H1 (cell line): ENCODE measurements around the gene EDN1. TPM values are rescaled to one million over a fixed set of nuclear protein-coding genes. Genes with fewer than 3 reads are reported as not detected.

ENCODE experiments used
- CTCF ChIA-PET: fragments of 300-600 bp; sonication (Branson Sonifier 250); formaldehyde crosslinking; loops from one replicate; lab custom pipeline; 2021; ENCODE audit not compliant: partially characterized antibody; lab: Charles Lee
- POLR2A ChIA-PET: fragments of 300-600 bp; sonication (Branson Sonifier 250); formaldehyde crosslinking; loops from one replicate; lab custom pipeline; 2021; ENCODE audit warnings: inconsistent platforms; ENCODE audit not compliant: partially characterized antibody; lab: Charles Lee
- DNase-seq, 2 experiments: peaks; one replicate each; pipeline versions ENCODE4 v3.0.0 to v3.0.0-alpha.2; 2010 to 2022; ENCODE audit warnings: low spot score in 2 of 2, low read depth in 1 of 2, mixed read lengths in 1 of 2
- FAIRE-seq: peaks from 2 replicates; lab custom pipeline; 2011; peaks lifted over from hg19 to GRCh38; lab: Jason Lieb, UNC
- H2AFZ ChIP-seq: 2 replicates; pipeline ENCODE4 v1.8.1; 2012; ENCODE audit warnings: low read length, inconsistent platforms
- H2AK5ac ChIP-seq: 2 replicates; pipeline ENCODE4 v1.6.1; 2013; ENCODE audit warnings: low read depth, low read length
- H2BK120ac ChIP-seq: replicated peaks from 2 replicates; pipeline ENCODE3; 2013; ENCODE audit warnings: low read depth, low read length, inconsistent platforms
- H2BK12ac ChIP-seq: 2 replicates; pipeline ENCODE4 v1.6.1; 2013; ENCODE audit warnings: low read depth, low read length
- H2BK15ac ChIP-seq: 2 replicates; pipeline ENCODE4 v1.6.1; 2013; ENCODE audit warnings: low read length
- H2BK20ac ChIP-seq: 2 replicates; pipeline ENCODE4 v1.6.1; 2013; ENCODE audit warnings: low read length
- H2BK5ac ChIP-seq: 2 replicates; pipeline ENCODE4 v1.6.1; 2013; ENCODE audit warnings: low read depth, low read length
- H3K14ac ChIP-seq: 2 replicates; pipeline ENCODE4 v1.6.1; 2013; ENCODE audit warnings: inconsistent platforms; ENCODE audit not compliant: insufficient read length
- H3K18ac ChIP-seq: 2 replicates; pipeline ENCODE4 v1.6.1; 2013; ENCODE audit warnings: low read length; ENCODE audit errors: extremely low read depth
- H3K23ac ChIP-seq: 2 replicates; pipeline ENCODE4 v1.6.1; 2013; ENCODE audit warnings: inconsistent platforms; ENCODE audit not compliant: insufficient read length
- H3K23me2 ChIP-seq: 2 replicates; pipeline ENCODE4 v1.6.1; 2013; ENCODE audit warnings: low read depth, low read length
- H3K27ac ChIP-seq: 2 replicates; pipeline ENCODE4 v1.6.1; 2011; ENCODE audit warnings: low read depth, low read length, inconsistent platforms
- H3K27me3 ChIP-seq, 4 experiments: replicated peaks in 1 of 4; 1 replicate in 1 of 4; 2 replicates in 3 of 4; pipeline versions ENCODE4 v1.6.1 to v1.8.1; 2011 to 2013; ENCODE audit warnings: low read length in 3 of 4, mild to moderate bottlenecking in 3 of 4, inconsistent platforms in 2 of 4, mixed read lengths in 2 of 4, moderate library complexity in 1 of 4; ENCODE audit not compliant: control insufficient read depth in 3 of 4, insufficient read depth in 3 of 4; ENCODE audit errors: extremely low read depth in 1 of 4
- H3K36me3 ChIP-seq, 4 experiments: 2 replicates each; pipeline versions ENCODE4 v1.6.1 to v1.8.1; 2011 to 2013; ENCODE audit warnings: mild to moderate bottlenecking in 4 of 4, low read length in 3 of 4, moderate library complexity in 2 of 4, control low read depth in 1 of 4, inconsistent platforms in 1 of 4; ENCODE audit not compliant: insufficient read depth in 4 of 4, control insufficient read depth in 2 of 4
- H3K4ac ChIP-seq: replicated peaks from 2 replicates; pipeline ENCODE3; 2013; ENCODE audit warnings: low read length, low read depth, mixed read lengths, inconsistent platforms; ENCODE audit not compliant: insufficient read length
- H3K4me1 ChIP-seq, 4 experiments: replicated peaks in 1 of 4; 1 replicate in 1 of 4; 2 replicates in 3 of 4; pipeline versions ENCODE4 v1.6.1 to v1.8.1; 2011 to 2013; ENCODE audit warnings: low read length in 3 of 4, inconsistent platforms in 2 of 4, mixed read lengths in 1 of 4; ENCODE audit not compliant: insufficient read depth in 4 of 4, control insufficient read depth in 3 of 4
- H3K4me2 ChIP-seq, 2 experiments: 2 replicates each; pipeline versions ENCODE4 v1.6.1 to v1.8.1; 2011 to 2013; ENCODE audit warnings: low read depth in 2 of 2, low read length in 2 of 2, control low read depth in 1 of 2, inconsistent platforms in 1 of 2, mild to moderate bottlenecking in 1 of 2; ENCODE audit not compliant: insufficient read depth in 1 of 2
- H3K4me3 ChIP-seq, 4 experiments: fragments of 200-600, 300-600 bp in 1 of 4; sonication (generic), shearing (Covaris generic), sonication (Bioruptor Twin) in 1 of 4; 2 replicates each; pipeline versions ENCODE4 v1.5.1 to v1.8.1; 2011 to 2016; ENCODE audit warnings: low read length in 4 of 4, low read depth in 3 of 4, control low read depth in 2 of 4, inconsistent platforms in 2 of 4, mild to moderate bottlenecking in 2 of 4, mixed read lengths in 1 of 4, moderate library complexity in 1 of 4; ENCODE audit not compliant: insufficient read depth in 2 of 4; ENCODE audit errors: extremely low read depth in 1 of 4
- H3K56ac ChIP-seq: replicated peaks from 2 replicates; pipeline ENCODE3; 2013; ENCODE audit warnings: low read depth, mild to moderate bottlenecking, mixed read lengths, low read length, inconsistent platforms; ENCODE audit not compliant: insufficient read length
- H3K79me1 ChIP-seq: 2 replicates; pipeline ENCODE4 v1.6.1; 2013; ENCODE audit warnings: low read depth, low read length, control low read depth
- H3K79me2 ChIP-seq, 2 experiments: 2 replicates each; pipeline versions ENCODE4 v1.6.1 to v1.8.1; 2012 to 2013; ENCODE audit warnings: low read length in 2 of 2, mild to moderate bottlenecking in 2 of 2, inconsistent platforms in 1 of 2; ENCODE audit not compliant: insufficient read depth in 2 of 2, control insufficient read depth in 1 of 2
- H3K9ac ChIP-seq, 4 experiments: replicated peaks in 1 of 4; 1 replicate in 1 of 4; 2 replicates in 3 of 4; pipeline versions ENCODE4 v1.6.1 to v1.8.1; 2011 to 2013; ENCODE audit warnings: low read depth in 3 of 4, low read length in 3 of 4, control low read depth in 2 of 4, mild to moderate bottlenecking in 2 of 4, moderate library complexity in 2 of 4, inconsistent platforms in 1 of 4; ENCODE audit errors: extremely low read depth in 1 of 4
- H3K9me3 ChIP-seq, 2 experiments: 2 replicates each; pipeline versions ENCODE4 v1.6.1 to v1.8.1; 2012 to 2013; ENCODE audit warnings: mild to moderate bottlenecking in 2 of 2, moderate library complexity in 2 of 2, control low read depth in 1 of 2, inconsistent platforms in 1 of 2, low read depth in 1 of 2, low read length in 1 of 2, mixed read lengths in 1 of 2; ENCODE audit not compliant: insufficient read depth in 2 of 2
- H4K20me1 ChIP-seq, 2 experiments: replicated peaks in 1 of 2; 2 replicates each; pipeline versions ENCODE3 to v1.8.1; 2011 to 2013; ENCODE audit warnings: inconsistent platforms in 2 of 2, low read length in 2 of 2, mild to moderate bottlenecking in 1 of 2; ENCODE audit not compliant: insufficient read depth in 2 of 2, control insufficient read depth in 1 of 2
- H4K5ac ChIP-seq: 2 replicates; pipeline ENCODE4 v1.6.1; 2013; ENCODE audit warnings: low read length, low read depth, mixed read lengths, inconsistent platforms; ENCODE audit not compliant: insufficient read length
- H4K8ac ChIP-seq: 2 replicates; pipeline ENCODE4 v1.8.0; 2013; ENCODE audit warnings: mild to moderate bottlenecking, moderate library complexity, low read length, inconsistent platforms; ENCODE audit not compliant: insufficient read depth; ENCODE audit errors: extremely low read depth
- H4K91ac ChIP-seq: replicated peaks from 2 replicates; pipeline ENCODE3; 2013; ENCODE audit warnings: low read length, mixed read lengths, inconsistent platforms; ENCODE audit not compliant: insufficient read length
- BRCA1 ChIP-seq: IDR thresholded peaks from 2 replicates; pipeline ENCODE4 v1.6.1; 2012; ENCODE audit warnings: low read depth, low read length, improper control_type of control experiment
- HDAC6 ChIP-seq: IDR thresholded peaks from one replicate; pipeline ENCODE4 v1.7.1; 2012; ENCODE audit warnings: low read depth, mild to moderate bottlenecking, inconsistent platforms, low read length, moderate library complexity
- NRF1 ChIP-seq: IDR thresholded peaks from 2 replicates; pipeline ENCODE4 v1.6.1; 2011; ENCODE audit warnings: mild to moderate bottlenecking, low read depth, low read length, improper control_type of control experiment
- RBBP5 ChIP-seq: IDR thresholded peaks from 2 replicates; pipeline ENCODE4 v1.7.1; 2012; ENCODE audit warnings: low read depth, mild to moderate bottlenecking, inconsistent platforms, low read length, moderate library complexity, borderline replicate concordance
- WGBS, 2 experiments: shearing (Covaris generic) in 1 of 2; methylation state at CpG; one replicate each; pipeline versions ENCODE4 v1.1.6 to v1.1.7; 2013 to 2015; ENCODE audit warnings: low lambda C conversion rate in 2 of 2, mixed read lengths in 2 of 2, inconsistent platforms in 1 of 2, low coverage in 1 of 2, missing lambda C conversion rate in 1 of 2; ENCODE audit not compliant: insufficient replicate concordance in 2 of 2, insufficient coverage in 1 of 2, insufficient read length in 1 of 2; ENCODE audit errors: extremely low coverage in 1 of 2, missing lambda C conversion rate in 1 of 2; 5-methylcytosine and 5-hydroxymethylcytosine counted together
- polyA plus RNA-seq, 7 experiments: library from polyadenylated mRNA; depleted of rRNA in 3 of 7; stranded (reverse) in 5 of 7; unstranded in 2 of 7; fragments of >200 nt in 5 of 7; fragments of 200-250 nt in 2 of 7; gene quantifications; 1 replicate in 5 of 7; 2 replicates in 1 of 7; 4 replicates in 1 of 7; pipeline versions ENCODE4 v1.2.1 to v1.2.3, GENCODE V29; 2011 to 2013; ENCODE audit warnings: missing spikeins in 2 of 7, mixed read lengths in 2 of 7
- total RNA-seq: library from RNA; stranded (reverse); fragmentation: NEBNext Ultra II Directional; extraction: Animal tissue kit (Norgen Biotek cat#: 25700); gene quantifications from 2 replicates; pipeline ENCODE4 v1.2.1, GENCODE V29; 2021

EDN1 gene
- total and polyA plus RNA-seq, 2 of the 8 experiments (the other 6 are each of a cell fraction or from before 2014, with no cell fraction given): 0.23 to 1.1 TPM

DNA sequence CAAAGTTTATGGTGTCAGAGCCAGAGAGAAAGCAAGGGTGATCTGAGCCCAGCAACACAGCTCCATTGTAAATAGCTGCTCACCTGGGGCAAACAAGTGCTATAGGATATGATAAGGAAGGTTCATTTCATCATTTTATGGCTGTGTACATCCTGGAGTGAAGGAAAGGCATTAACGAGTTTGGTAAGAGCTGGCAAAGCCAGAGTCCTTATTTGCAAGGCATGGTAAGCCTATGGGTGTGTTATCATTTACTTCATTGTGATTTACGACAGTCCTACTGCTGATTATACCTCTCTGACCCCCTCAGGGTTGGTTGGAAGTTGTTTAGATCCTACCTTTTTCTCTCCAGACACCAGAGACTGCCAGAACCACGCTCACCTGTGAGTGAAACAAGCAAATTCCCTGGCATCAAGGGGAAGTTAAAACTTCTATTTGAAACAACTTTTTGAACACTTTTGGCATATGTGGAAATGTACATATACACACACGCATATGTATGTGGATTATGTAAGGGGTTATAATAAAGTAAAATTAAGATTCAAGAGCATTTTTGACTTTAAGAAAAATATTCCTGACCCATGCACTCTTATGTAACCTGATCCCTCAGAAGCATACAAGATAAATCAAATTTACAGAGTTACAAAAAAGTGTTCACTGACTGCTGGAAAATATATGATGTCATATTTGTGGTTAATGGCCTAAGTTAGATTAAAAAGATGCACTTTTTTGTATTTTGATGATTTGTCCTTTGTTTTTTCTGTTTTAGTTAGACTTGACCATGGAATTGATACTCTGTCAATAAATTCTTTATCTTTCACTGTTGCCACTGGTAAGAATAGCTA lies 40.4 kb upstream of the EDN1 start:
- FAIRE-seq: no peak

More for the DNA sequence above, 40.4 kb upstream of the EDN1 start:
- Histone ChIP-seq H3K14ac (no peak overlapping the region), H3K36me3 (no peaks in the 10 kb centered on the region), H2BK15ac (no peak overlapping the region), H4K8ac (no peak overlapping the region), H2BK5ac (no peak overlapping the region), H3K27ac (no peak overlapping the region), H2BK120ac (no peak overlapping the region), H3K4me3 (no peak overlapping the region), H2BK12ac (no peak overlapping the region), H3K4ac (no peak overlapping the region), H3K4me2 (no peak overlapping the region), H3K27me3 (no peaks in the 10 kb centered on the region), H3K23ac (no peak overlapping the region), H4K91ac (no peak overlapping the region), H3K79me2 (no peaks in the 10 kb centered on the region), H3K4me1 (peaks cover 0 to 5% (median 3%) of the 10 kb centered on the region in 4 experiments; a peak in 3 of 7 replicates), H3K9ac (no peak overlapping the region), H4K5ac (no peak overlapping the region), H3K79me1 (no peaks in the 10 kb centered on the region), H3K18ac (no peak overlapping the region), H2AK5ac (no peak overlapping the region), H3K23me2 (no peaks in the 10 kb centered on the region), H2AFZ (no peak overlapping the region), H4K20me1 (no peaks in the 10 kb centered on the region), H3K56ac (no peak overlapping the region), H3K9me3 (no peaks in the 10 kb centered on the region), H2BK20ac (no peak overlapping the region)
- POLR2A ChIA-PET: no interaction called here
- WGBS, 2 experiments: 83% methylated on average over 4 of the region's 4 CpGs; no CpG with 5 or more reads in 1 of the 2 experiments
- DNase-seq: no peak
- TF ChIP-seq HDAC6 (no peak), RBBP5 (no peak), NRF1 (no peak), BRCA1 (no peak)
- CTCF ChIA-PET: interaction anchor here (0.6 kb wide), 1 partner anchor 88 kb away, joined by 3 read pairs; no protein-coding TSS in a partner anchor
